HG02884 (cell line): ENCODE measurements around the gene SPTAN1.
A peak's percentile ranks its signal among the peaks of the same experiment; 100 is the strongest.
"Not testable (repeated sequence)": the region's sequence is repeated elsewhere in the genome, so short reads cannot be mapped to it uniquely, and the experiment has no call there.

ENCODE experiments used
- ATAC-seq: cut with Tn5 transposase; IDR thresholded peaks from one replicate; pipeline ENCODE4 v1.9.1; 2021; ENCODE audit warnings: mild to moderate bottlenecking, moderate library complexity; ENCODE audit not compliant: unreplicated experiment

SPTAN1 gene

GRCh38 chr9:128656416-128657343 is 104.3 kb downstream of the SPTAN1 start, which contains the start of gene DYNC2I2:
DYNC2I2 (minus strand) TSS chr9:128656847; CDS start chr9:128656726, 121 bp downstream.
- peak; percentile 66 for ATAC-seq

GRCh38 chr9:128657344-128657704 is 104.9 kb downstream of the SPTAN1 start:
- no peak for ATAC-seq

GRCh38 chr9:128657796-128658195 is 105.4 kb downstream of the SPTAN1 start:
- ATAC-seq, result no peak

- not testable (repeated sequence) for ATAC-seq
Observed at GRCh38 chr9:128666481-128666941, 114.1 kb downstream of the SPTAN1 start.

GRCh38 chr9:128669786-128670185 is 117.4 kb downstream of the SPTAN1 start:
- no peak for ATAC-seq

- no peak for ATAC-seq
Observed at GRCh38 chr9:128675382-128675781, 123.0 kb downstream of the SPTAN1 start.

- no peak for ATAC-seq
Observed at GRCh38 chr9:128677794-128678193, 125.4 kb downstream of the SPTAN1 start.
